ENCODE results near the gene PCDHA1.

Gene PCDHA1

DNA sequence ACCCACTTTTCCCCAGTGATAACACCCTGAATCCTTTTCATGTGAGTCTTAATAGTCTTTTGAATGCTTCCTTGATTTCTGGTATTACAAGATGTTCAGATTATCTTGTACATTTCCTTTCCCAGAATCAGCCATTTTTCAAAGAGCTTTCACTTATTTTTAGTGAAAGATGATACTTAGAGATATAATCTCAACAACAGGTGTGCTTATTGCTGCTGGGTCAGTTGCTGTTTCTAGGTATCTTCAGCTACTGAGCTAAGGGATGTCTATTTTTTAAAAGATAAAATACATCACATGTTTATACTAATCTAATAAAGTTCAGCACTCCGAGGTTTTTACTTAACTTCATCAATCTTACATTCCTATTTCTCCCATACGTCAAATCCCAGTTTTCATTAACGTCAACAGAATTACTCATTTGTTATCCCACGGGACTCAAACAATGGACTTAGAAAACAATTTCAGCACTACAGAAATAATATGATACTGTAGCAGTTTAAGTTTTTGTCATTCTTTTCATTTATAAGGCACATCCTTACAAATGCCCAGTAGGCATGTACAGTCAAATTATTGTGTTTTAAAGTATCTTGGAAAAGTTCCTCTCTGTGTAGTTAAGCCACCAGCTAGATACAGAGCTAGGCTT is 149.1 kb downstream of the PCDHA1 start:
- H3K36me3 ChIP-seq (ENCODE audit: control insufficient read depth in 2 of 2, insufficient read depth in 2 of 2, low read length in 2 of 2): no peaks in the 10 kb centered on the region
- no peak overlapping the region for H3K27ac ChIP-seq (ENCODE audit: low read length)
- no peak overlapping the region for H3K4me3 ChIP-seq (ENCODE audit: low read length in 2 of 2)
- peaks cover 0 to 2% of the 10 kb centered on the region in 2 donors for H3K9me3 ChIP-seq (ENCODE audit: control insufficient read depth in 2 of 2, low read length in 2 of 2)
- no peak overlapping the region for H3K9ac ChIP-seq (ENCODE audit: low read length in 2 of 2)
- no peaks in the 10 kb centered on the region for H3K27me3 ChIP-seq (ENCODE audit: control insufficient read depth in 1 of 2, insufficient read depth in 2 of 2, low read length in 2 of 2)
- H3K4me1 ChIP-seq (ENCODE audit: control insufficient read depth, insufficient read depth, low read length): no peaks in the 10 kb centered on the region

GRCh38 chr5:140946578-140946977 is 160.6 kb downstream of the PCDHA1 start:
- H3K27ac ChIP-seq (ENCODE audit: low read length): no peak overlapping the region
- H3K4me3 ChIP-seq (ENCODE audit: low read length in 2 of 2): no peak overlapping the region
- no peaks in the 10 kb centered on the region for H3K36me3 ChIP-seq (ENCODE audit: control insufficient read depth in 2 of 2, insufficient read depth in 2 of 2, low read length in 2 of 2)
- H3K4me1 ChIP-seq (ENCODE audit: control insufficient read depth, insufficient read depth, low read length): no peaks in the 10 kb centered on the region
- peaks cover 0 to 5% of the 10 kb centered on the region in 2 donors for H3K9me3 ChIP-seq (ENCODE audit: control insufficient read depth in 2 of 2, low read length in 2 of 2)
- H3K27me3 ChIP-seq (ENCODE audit: control insufficient read depth in 1 of 2, insufficient read depth in 2 of 2, low read length in 2 of 2): no peaks in the 10 kb centered on the region
- no peak overlapping the region for H3K9ac ChIP-seq (ENCODE audit: low read length in 2 of 2)

- H3K27me3 ChIP-seq (ENCODE audit: control insufficient read depth in 1 of 2, insufficient read depth in 2 of 2, low read length in 2 of 2): no peaks in the 10 kb centered on the region
- no peak overlapping the region for H3K27ac ChIP-seq (ENCODE audit: low read length)
- no peak overlapping the region for H3K4me3 ChIP-seq (ENCODE audit: low read length in 2 of 2)
- H3K9ac ChIP-seq (ENCODE audit: low read length in 2 of 2): no peak overlapping the region
- no peaks in the 10 kb centered on the region for H3K4me1 ChIP-seq (ENCODE audit: control insufficient read depth, insufficient read depth, low read length)
- no peaks in the 10 kb centered on the region for H3K9me3 ChIP-seq (ENCODE audit: control insufficient read depth in 2 of 2, low read length in 2 of 2)
- no peaks in the 10 kb centered on the region for H3K36me3 ChIP-seq (ENCODE audit: control insufficient read depth in 2 of 2, insufficient read depth in 2 of 2, low read length in 2 of 2)
Observed at GRCh38 chr5:140951636-140952035, 165.7 kb downstream of the PCDHA1 start.

GRCh38 chr5:140953234-140953633 is 167.3 kb downstream of the PCDHA1 start:
- H3K9me3 ChIP-seq (ENCODE audit: control insufficient read depth in 2 of 2, low read length in 2 of 2): no peaks in the 10 kb centered on the region
- no peaks in the 10 kb centered on the region for H3K27me3 ChIP-seq (ENCODE audit: control insufficient read depth in 1 of 2, insufficient read depth in 2 of 2, low read length in 2 of 2)
- no peaks in the 10 kb centered on the region for H3K4me1 ChIP-seq (ENCODE audit: control insufficient read depth, insufficient read depth, low read length)
- no peak overlapping the region for H3K27ac ChIP-seq (ENCODE audit: low read length)
- H3K4me3 ChIP-seq (ENCODE audit: low read length in 2 of 2): no peak overlapping the region
- H3K36me3 ChIP-seq (ENCODE audit: control insufficient read depth in 2 of 2, insufficient read depth in 2 of 2, low read length in 2 of 2): no peaks in the 10 kb centered on the region
- H3K9ac ChIP-seq (ENCODE audit: low read length in 2 of 2): no peak overlapping the region

- Histone ChIP-seq H3K9ac (ENCODE audit: low read length in 2 of 2) (no peak overlapping the region), H3K27ac (ENCODE audit: low read length) (no peak overlapping the region), H3K4me3 (ENCODE audit: low read length in 2 of 2) (no peak overlapping the region), H3K27me3 (ENCODE audit: control insufficient read depth in 1 of 2, insufficient read depth in 2 of 2, low read length in 2 of 2) (peaks cover 4 to 7% of the 10 kb centered on the region in 2 donors), H3K4me1 (ENCODE audit: control insufficient read depth, insufficient read depth, low read length) (peaks cover 14% of the 10 kb centered on the region), H3K36me3 (ENCODE audit: control insufficient read depth in 2 of 2, insufficient read depth in 2 of 2, low read length in 2 of 2) (no peaks in the 10 kb centered on the region), H3K9me3 (ENCODE audit: control insufficient read depth in 2 of 2, low read length in 2 of 2) (no peaks in the 10 kb centered on the region)
Observed at GRCh38 chr5:140962190-140962589, 176.2 kb downstream of the PCDHA1 start.

GRCh38 chr5:140964356-140964755 is 178.4 kb downstream of the PCDHA1 start:
- Histone ChIP-seq H3K27ac (ENCODE audit: low read length) (no peak overlapping the region), H3K4me3 (ENCODE audit: low read length in 2 of 2) (no peak overlapping the region), H3K9ac (ENCODE audit: low read length in 2 of 2) (no peak overlapping the region), H3K9me3 (ENCODE audit: control insufficient read depth in 2 of 2, low read length in 2 of 2) (no peaks in the 10 kb centered on the region), H3K4me1 (ENCODE audit: control insufficient read depth, insufficient read depth, low read length) (peaks cover 17% of the 10 kb centered on the region), H3K36me3 (ENCODE audit: control insufficient read depth in 2 of 2, insufficient read depth in 2 of 2, low read length in 2 of 2) (no peaks in the 10 kb centered on the region), H3K27me3 (ENCODE audit: control insufficient read depth in 1 of 2, insufficient read depth in 2 of 2, low read length in 2 of 2) (peaks cover 6 to 7% of the 10 kb centered on the region in 2 donors)

DNA sequence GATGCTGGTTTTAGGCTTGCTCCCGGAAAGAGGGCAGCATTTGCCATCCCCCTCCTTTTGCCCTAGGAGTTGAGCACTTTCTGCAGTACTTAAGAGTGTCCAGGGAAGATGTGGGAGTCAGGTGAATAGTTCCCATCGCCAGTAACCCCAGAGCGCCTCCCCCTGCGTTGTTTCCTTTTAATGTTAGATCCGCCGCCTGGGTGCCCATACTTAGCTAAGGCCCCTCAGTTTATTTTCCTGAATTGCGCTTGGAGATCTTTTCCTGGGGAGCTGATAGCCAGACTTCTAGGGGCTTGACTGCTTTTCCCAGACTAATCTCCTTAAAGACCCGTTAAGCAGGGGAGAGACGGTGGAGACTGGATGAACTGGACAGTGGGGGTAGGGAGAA is 180.0 kb downstream of the PCDHA1 start:
- peak overlapping the region; percentile 82 to 83 for H3K4me3 ChIP-seq (ENCODE audit: low read length in 2 of 2)
- no peak overlapping the region for H3K27ac ChIP-seq (ENCODE audit: low read length)
- no peaks in the 10 kb centered on the region for H3K36me3 ChIP-seq (ENCODE audit: control insufficient read depth in 2 of 2, insufficient read depth in 2 of 2, low read length in 2 of 2)
- peaks cover 5 to 6% of the 10 kb centered on the region in 2 donors for H3K27me3 ChIP-seq (ENCODE audit: control insufficient read depth in 1 of 2, insufficient read depth in 2 of 2, low read length in 2 of 2)
- H3K9me3 ChIP-seq (ENCODE audit: control insufficient read depth in 2 of 2, low read length in 2 of 2): no peaks in the 10 kb centered on the region
- H3K4me1 ChIP-seq (ENCODE audit: control insufficient read depth, insufficient read depth, low read length): peaks cover 17% of the 10 kb centered on the region
- H3K9ac ChIP-seq (ENCODE audit: low read length in 2 of 2): peak overlapping the region; percentile 56 to 60

DNA sequence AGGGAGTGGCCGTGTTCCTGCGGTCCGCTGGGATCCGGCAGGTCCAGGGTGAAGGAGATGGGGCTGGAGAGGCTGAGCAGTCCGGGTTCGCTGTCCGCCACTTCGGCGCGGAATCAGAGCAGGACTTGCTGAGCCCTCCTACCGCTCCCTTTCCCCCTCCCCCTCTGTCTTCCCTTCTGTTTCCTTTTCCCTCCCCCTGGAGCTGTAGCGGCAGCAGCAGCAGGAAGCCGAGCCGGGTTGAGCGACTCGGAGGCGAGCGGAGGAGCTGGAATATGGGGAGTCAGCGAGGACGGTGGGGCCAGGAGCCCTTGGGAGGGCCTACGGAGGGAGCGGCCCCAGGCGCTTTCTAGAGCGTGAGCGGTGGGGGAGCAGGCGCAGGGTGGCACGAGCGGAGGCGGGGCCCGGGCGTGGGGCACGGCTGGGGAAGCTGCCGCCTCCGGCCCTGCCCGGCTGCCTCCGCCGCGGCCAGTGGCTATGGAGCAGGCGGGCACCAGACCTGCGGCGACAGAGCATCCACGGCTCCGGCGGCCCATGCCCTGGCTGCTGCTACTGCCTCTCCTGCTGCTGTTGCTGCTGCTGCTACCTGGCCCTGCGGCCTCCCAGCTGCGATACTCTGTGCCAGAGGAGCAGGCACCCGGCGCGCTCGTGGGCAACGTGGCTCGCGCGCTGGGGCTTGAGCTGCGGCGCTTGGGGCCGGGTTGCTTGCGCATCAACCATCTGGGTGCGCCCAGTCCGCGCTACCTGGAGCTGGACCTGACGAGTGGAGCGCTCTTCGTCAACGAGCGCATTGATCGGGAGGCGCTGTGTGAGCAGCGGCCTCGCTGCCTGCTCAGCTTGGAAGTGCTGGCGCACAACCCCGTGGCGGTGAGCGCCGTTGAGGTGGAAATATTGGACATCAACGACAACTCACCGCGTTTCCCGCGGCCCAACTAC is 180.6 kb downstream of the PCDHA1 start, which contains the start of gene PCDHAC2:
Gene PCDHAC2, plus strand, starts transcription at position 184 of the 933 bp plus-strand sequence. Its CDS starts 291 bp downstream, at position 475.
- Histone ChIP-seq H3K4me1 (ENCODE audit: control insufficient read depth, insufficient read depth, low read length) (peaks cover 17% of the 10 kb centered on the region), H3K9ac (ENCODE audit: low read length in 2 of 2) (peak within 1 kb of the TSS; percentile 56 to 60), H3K4me3 (ENCODE audit: low read length in 2 of 2) (peak within 1 kb of the TSS; percentile 82 to 83), H3K36me3 (ENCODE audit: control insufficient read depth in 2 of 2, insufficient read depth in 2 of 2, low read length in 2 of 2) (no peaks in the 10 kb centered on the region), H3K27me3 (ENCODE audit: control insufficient read depth in 1 of 2, insufficient read depth in 2 of 2, low read length in 2 of 2) (peaks cover 5 to 6% of the 10 kb centered on the region in 2 donors), H3K27ac (ENCODE audit: low read length) (no peak within 1 kb of the TSS), H3K9me3 (ENCODE audit: control insufficient read depth in 2 of 2, low read length in 2 of 2) (no peaks in the 10 kb centered on the region)

GRCh38 chr5:140967226-140967893 is 181.4 kb downstream of the PCDHA1 start:
- Histone ChIP-seq H3K9ac (ENCODE audit: low read length in 2 of 2) (no peak overlapping the region), H3K36me3 (ENCODE audit: control insufficient read depth in 2 of 2, insufficient read depth in 2 of 2, low read length in 2 of 2) (no peaks in the 10 kb centered on the region), H3K27me3 (ENCODE audit: control insufficient read depth in 1 of 2, insufficient read depth in 2 of 2, low read length in 2 of 2) (peaks cover 5 to 6% of the 10 kb centered on the region in 2 donors), H3K4me3 (ENCODE audit: low read length in 2 of 2) (peak overlapping the region; percentile 82 to 83), H3K9me3 (ENCODE audit: control insufficient read depth in 2 of 2, low read length in 2 of 2) (no peaks in the 10 kb centered on the region), H3K27ac (ENCODE audit: low read length) (no peak overlapping the region), H3K4me1 (ENCODE audit: control insufficient read depth, insufficient read depth, low read length) (peaks cover 17% of the 10 kb centered on the region)

- H3K27ac ChIP-seq (ENCODE audit: low read length): no peak overlapping the region
- no peak overlapping the region for H3K4me3 ChIP-seq (ENCODE audit: low read length in 2 of 2)
- H3K4me1 ChIP-seq (ENCODE audit: control insufficient read depth, insufficient read depth, low read length): peaks cover 17% of the 10 kb centered on the region
- H3K9me3 ChIP-seq (ENCODE audit: control insufficient read depth in 2 of 2, low read length in 2 of 2): no peaks in the 10 kb centered on the region
- peaks cover 5 to 6% of the 10 kb centered on the region in 2 donors for H3K27me3 ChIP-seq (ENCODE audit: control insufficient read depth in 1 of 2, insufficient read depth in 2 of 2, low read length in 2 of 2)
- no peak overlapping the region for H3K9ac ChIP-seq (ENCODE audit: low read length in 2 of 2)
- H3K36me3 ChIP-seq (ENCODE audit: control insufficient read depth in 2 of 2, insufficient read depth in 2 of 2, low read length in 2 of 2): no peaks in the 10 kb centered on the region
Observed at GRCh38 chr5:140969880-140970279, 183.9 kb downstream of the PCDHA1 start.
